ENCODE measurements around the gene POMT1.

Gene POMT1

GRCh38 chr9:131554843-131555351, 52.2 kb downstream of the POMT1 start:
- ChIA-PET CTCF (no interaction called here), POLR2A (ENCODE audit: low non-redundant PET) (no interaction called here)
- no peak for DNase-seq (ENCODE audit: low spot score)
- TF ChIP-seq, protein P1, sequence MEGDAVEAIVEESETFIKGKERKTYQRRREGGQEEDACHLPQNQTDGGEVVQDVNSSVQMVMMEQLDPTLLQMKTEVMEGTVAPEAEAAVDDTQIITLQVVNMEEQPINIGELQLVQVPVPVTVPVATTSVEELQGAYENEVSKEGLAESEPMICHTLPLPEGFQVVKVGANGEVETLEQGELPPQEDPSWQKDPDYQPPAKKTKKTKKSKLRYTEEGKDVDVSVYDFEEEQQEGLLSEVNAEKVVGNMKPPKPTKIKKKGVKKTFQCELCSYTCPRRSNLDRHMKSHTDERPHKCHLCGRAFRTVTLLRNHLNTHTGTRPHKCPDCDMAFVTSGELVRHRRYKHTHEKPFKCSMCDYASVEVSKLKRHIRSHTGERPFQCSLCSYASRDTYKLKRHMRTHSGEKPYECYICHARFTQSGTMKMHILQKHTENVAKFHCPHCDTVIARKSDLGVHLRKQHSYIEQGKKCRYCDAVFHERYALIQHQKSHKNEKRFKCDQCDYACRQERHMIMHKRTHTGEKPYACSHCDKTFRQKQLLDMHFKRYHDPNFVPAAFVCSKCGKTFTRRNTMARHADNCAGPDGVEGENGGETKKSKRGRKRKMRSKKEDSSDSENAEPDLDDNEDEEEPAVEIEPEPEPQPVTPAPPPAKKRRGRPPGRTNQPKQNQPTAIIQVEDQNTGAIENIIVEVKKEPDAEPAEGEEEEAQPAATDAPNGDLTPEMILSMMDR (conservative IDR thresholded peaks at IDR 0.05; ENCODE audit: low read depth), result no peak
- H3K27ac ChIP-seq, result no peak overlapping the region

GRCh38 chr9:131555841-131556673, 53.3 kb downstream of the POMT1 start:
- ChIA-PET POLR2A (ENCODE audit: low non-redundant PET) (no interaction called here), CTCF (no interaction called here)
- TF ChIP-seq, protein P1 (conservative IDR thresholded peaks at IDR 0.05; ENCODE audit: low read depth), result no peak
- no peak for DNase-seq (ENCODE audit: low spot score)
- no peak overlapping the region for H3K27ac ChIP-seq

- H3K27ac ChIP-seq, result no peak overlapping the region
- DNase-seq (ENCODE audit: low spot score), result no peak
- TF ChIP-seq, protein P1 (conservative IDR thresholded peaks at IDR 0.05; ENCODE audit: low read depth), result no peak
- POLR2A ChIA-PET (ENCODE audit: low non-redundant PET), result no interaction called here
- CTCF ChIA-PET, result interaction anchor here (0.6 to 1.0 kb wide), 3 partner anchors 33 to 267 kb away, joined by 3 read pairs; no protein-coding TSS in a partner anchor
Measured at GRCh38 chr9:131557855-131558548, 55.3 kb downstream of the POMT1 start.

DNA sequence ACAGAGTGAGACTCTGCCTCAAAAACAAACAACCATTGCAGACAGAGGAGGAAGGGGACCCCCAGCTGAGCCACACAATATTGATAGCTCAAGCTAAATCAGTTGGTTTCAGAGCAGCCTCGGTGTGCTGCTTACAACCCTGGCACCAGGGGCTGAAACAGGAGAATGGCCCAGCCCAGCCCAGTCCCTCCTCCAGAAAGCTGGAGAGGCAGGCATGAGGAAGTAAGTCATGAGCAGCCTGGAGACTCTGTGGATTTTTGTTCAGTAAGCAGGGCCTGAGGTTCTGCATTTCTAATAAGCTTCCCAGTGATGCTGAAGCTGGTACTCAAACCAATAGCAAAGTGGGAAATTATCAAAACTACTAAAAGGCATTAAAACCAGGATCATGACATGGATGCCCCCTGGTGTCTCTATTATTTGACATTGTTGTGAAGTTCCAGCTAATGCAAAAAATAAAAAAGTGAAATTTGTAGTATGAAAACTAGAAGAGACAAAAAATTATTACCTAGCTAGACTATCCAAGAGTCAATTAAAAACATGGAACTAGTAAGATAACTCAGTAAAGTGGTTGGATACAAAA, 56.8 kb downstream of the POMT1 start:
- no peak for DNase-seq (ENCODE audit: low spot score)
- no peak overlapping the region for H3K27ac ChIP-seq
- ChIA-PET POLR2A (ENCODE audit: low non-redundant PET) (no interaction called here), CTCF (interaction anchor here (0.6 to 1.0 kb wide), 3 partner anchors 13 to 196 kb away, joined by 3 to 4 read pairs (median 3); no protein-coding TSS in a partner anchor)
- TF ChIP-seq, protein P1 (conservative IDR thresholded peaks at IDR 0.05; ENCODE audit: low read depth), result no peak

- H3K27ac ChIP-seq, result no peak overlapping the region
- TF ChIP-seq, protein P1 (conservative IDR thresholded peaks at IDR 0.05; ENCODE audit: low read depth), result no peak
- DNase-seq (ENCODE audit: low spot score), result peak; percentile 74
- ChIA-PET POLR2A (ENCODE audit: low non-redundant PET) (no interaction called here), CTCF (interaction anchor here (1.1 kb wide), 1 partner anchor 674 kb away, joined by 4 read pairs; no protein-coding TSS in a partner anchor)
Measured at GRCh38 chr9:131562032-131562959, 59.6 kb downstream of the POMT1 start.
